Activated T-helper 1 cell treated with Interleukin-2 at 50 U/mL for 16 hours (primary cell): ENCODE measurements around the gene LRTM2.

Experiments used
- DNase-seq: peaks from one replicate; pipeline ENCODE4 v3.0.0-alpha.2; 2020; ENCODE audit warnings: low read depth

LRTM2 gene

GRCh38 chr12:1864867-1865266 lies 44.5 kb downstream of the LRTM2 start:
- no peak for DNase-seq

GRCh38 chr12:1865284-1865866 lies 45.0 kb downstream of the LRTM2 start:
- no peak for DNase-seq

- DNase-seq: no peak
Observed at GRCh38 chr12:1869145-1869544, 48.8 kb downstream of the LRTM2 start.

GRCh38 chr12:1870086-1870485 lies 49.7 kb downstream of the LRTM2 start:
- no peak for DNase-seq

GRCh38 chr12:1870998-1871917 lies 50.9 kb downstream of the LRTM2 start:
- DNase-seq: no peak

GRCh38 chr12:1872001-1872400 lies 51.6 kb downstream of the LRTM2 start:
- no peak for DNase-seq

GRCh38 chr12:1872448-1872847 lies 52.1 kb downstream of the LRTM2 start:
- no peak for DNase-seq

- no peak for DNase-seq
Observed at GRCh38 chr12:1873531-1874510, 53.5 kb downstream of the LRTM2 start.

- DNase-seq: no peak
Observed at GRCh38 chr12:1875608-1876007, 55.2 kb downstream of the LRTM2 start.

GRCh38 chr12:1876086-1876485 lies 55.7 kb downstream of the LRTM2 start:
- DNase-seq: no peak

- DNase-seq: no peak
Observed at GRCh38 chr12:1877169-1877878, 57.0 kb downstream of the LRTM2 start.

GRCh38 chr12:1878214-1878613 lies 57.8 kb downstream of the LRTM2 start:
- DNase-seq: no peak

GRCh38 chr12:1878695-1879094 lies 58.3 kb downstream of the LRTM2 start:
- DNase-seq: no peak

GRCh38 chr12:1879633-1880032 lies 59.3 kb downstream of the LRTM2 start:
- DNase-seq: no peak

GRCh38 chr12:1880153-1880845 lies 59.9 kb downstream of the LRTM2 start:
- no peak for DNase-seq

- DNase-seq: no peak
Observed at GRCh38 chr12:1880876-1881275, 60.5 kb downstream of the LRTM2 start.

GRCh38 chr12:1881301-1881700 lies 60.9 kb downstream of the LRTM2 start:
- DNase-seq: no peak

GRCh38 chr12:1881936-1882335 lies 61.6 kb downstream of the LRTM2 start:
- DNase-seq: no peak

GRCh38 chr12:1882405-1882804 lies 62.0 kb downstream of the LRTM2 start:
- DNase-seq: no peak

GRCh38 chr12:1882850-1883470 lies 62.6 kb downstream of the LRTM2 start:
- DNase-seq: no peak

- no peak for DNase-seq
Observed at GRCh38 chr12:1883513-1883912, 63.1 kb downstream of the LRTM2 start.
